ENCODE data around the gene TMEM214.

TMEM214 gene

DNA sequence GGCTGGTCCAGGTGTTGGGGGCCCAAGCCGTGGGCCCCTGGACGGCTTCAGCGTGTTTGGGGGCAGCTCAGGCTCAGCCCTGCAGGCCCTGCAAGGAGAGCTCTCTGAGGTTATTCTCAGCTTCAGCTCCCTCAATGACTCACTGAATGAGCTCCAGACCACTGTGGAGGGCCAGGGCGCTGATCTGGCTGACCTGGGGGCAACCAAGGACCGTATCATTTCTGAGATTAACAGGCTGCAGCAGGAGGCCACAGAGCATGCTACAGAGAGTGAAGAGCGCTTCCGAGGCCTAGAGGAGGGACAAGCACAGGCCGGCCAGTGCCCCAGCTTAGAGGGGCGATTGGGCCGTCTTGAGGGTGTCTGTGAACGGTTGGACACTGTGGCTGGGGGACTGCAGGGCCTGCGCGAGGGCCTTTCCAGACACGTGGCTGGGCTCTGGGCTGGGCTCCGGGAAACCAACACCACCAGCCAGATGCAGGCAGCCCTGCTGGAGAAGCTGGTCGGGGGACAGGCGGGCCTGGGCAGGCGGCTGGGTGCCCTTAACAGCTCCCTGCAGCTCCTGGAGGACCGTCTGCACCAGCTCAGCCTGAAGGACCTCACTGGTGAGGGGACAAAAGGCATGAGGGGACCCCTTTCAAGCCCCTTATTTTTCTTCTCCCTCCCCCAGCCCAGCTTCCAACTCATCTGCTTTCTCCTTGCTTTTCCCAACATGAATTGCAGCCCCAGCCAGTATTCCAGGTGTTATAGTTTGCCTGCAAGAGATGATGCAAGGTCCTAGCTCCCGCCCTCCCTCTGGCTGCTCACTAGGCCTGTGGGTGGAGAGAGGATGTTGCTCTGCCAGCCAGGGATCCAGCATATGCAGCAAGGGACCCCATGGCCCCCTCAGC is 50.9 kb downstream of the TMEM214 start:
- Histone ChIP-seq H3K27ac (ENCODE audit: low read length) (no peak overlapping the region), H3K9ac (ENCODE audit: low read length) (no peak overlapping the region), H3K4me1 (ENCODE audit: control insufficient read depth, low read depth, low read length) (peaks cover 7% of the 10 kb centered on the region), H3K9me3 (ENCODE audit: control insufficient read depth, low read depth, low read length) (no peaks in the 10 kb centered on the region), H3K36me3 (ENCODE audit: control insufficient read depth, low read depth, low read length) (no peaks in the 10 kb centered on the region), H3K27me3 (ENCODE audit: control insufficient read depth, insufficient read depth, low read length) (peaks cover 21% of the 10 kb centered on the region), H3K4me3 (ENCODE audit: low read length) (no peak overlapping the region)

DNA sequence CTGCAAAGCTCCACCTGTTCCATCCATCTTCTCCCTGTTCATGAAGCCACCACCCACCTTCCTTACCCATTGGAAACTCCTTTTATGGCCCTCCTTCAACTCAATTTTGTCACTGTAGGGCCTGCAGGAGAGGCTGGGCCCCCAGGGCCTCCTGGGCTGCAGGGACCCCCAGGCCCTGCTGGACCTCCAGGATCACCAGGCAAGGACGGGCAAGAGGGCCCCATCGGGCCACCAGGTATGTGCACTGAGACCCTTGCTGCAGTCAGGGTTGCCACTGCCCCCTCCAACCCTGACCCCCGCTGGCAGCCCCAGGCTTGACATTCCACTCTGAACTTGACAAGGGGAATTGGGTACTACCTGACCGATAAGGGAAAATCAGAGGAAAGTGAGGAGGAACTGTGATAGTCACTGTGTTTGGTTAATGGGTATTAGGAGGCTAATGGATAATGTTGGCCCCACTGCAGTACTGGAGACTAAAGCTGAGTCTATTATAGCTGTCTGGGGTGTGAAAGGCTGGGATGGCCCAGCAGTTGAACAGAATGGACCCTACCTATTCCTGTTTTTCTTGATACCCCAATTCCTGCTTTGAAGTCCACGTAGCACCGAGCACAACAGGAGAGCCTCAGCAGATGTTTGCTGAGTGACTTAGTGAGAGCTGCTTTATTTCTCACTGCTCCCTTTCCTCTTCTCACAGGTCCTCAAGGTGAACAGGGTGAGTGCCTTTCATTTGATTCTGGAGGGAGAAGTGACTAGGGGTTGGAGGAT is 51.7 kb downstream of the TMEM214 start:
- H3K27ac ChIP-seq (ENCODE audit: low read length) = no peak overlapping the region
- peaks cover 21% of the 10 kb centered on the region for H3K27me3 ChIP-seq (ENCODE audit: control insufficient read depth, insufficient read depth, low read length)
- no peak overlapping the region for H3K9ac ChIP-seq (ENCODE audit: low read length)
- no peak overlapping the region for H3K4me3 ChIP-seq (ENCODE audit: low read length)
- H3K9me3 ChIP-seq (ENCODE audit: control insufficient read depth, low read depth, low read length) = no peaks in the 10 kb centered on the region
- H3K36me3 ChIP-seq (ENCODE audit: control insufficient read depth, low read depth, low read length) = no peaks in the 10 kb centered on the region
- peaks cover 7% of the 10 kb centered on the region for H3K4me1 ChIP-seq (ENCODE audit: control insufficient read depth, low read depth, low read length)

DNA sequence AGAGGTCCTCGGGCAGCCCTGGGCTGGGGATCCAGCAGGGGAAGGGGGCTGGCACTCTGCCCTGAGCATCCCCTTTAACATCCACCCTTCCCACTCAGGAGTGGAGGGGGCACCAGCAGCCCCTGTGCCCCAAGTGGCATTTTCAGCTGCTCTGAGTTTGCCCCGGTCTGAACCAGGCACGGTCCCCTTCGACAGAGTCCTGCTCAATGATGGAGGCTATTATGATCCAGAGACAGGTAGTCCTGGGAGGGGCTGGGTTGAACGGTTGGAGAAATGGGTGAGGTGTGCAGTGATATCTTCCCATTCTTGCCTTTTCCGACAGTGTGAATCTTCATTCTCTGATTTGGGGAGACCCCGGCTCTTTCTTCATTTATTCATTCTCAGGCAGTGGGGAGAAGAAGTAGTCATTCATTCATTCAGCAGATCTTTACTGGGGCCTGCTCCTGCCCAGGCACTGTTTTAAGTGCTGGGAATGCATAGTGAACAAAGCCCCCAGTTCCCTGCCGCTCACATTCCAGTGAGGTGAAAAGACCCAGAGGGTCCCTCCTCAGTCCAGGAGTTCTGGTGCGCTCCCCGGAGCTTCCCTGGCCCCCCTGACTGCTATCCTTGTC is 52.4 kb downstream of the TMEM214 start:
- H3K27ac ChIP-seq (ENCODE audit: low read length) = no peak overlapping the region
- H3K4me1 ChIP-seq (ENCODE audit: control insufficient read depth, low read depth, low read length) = peaks cover 7% of the 10 kb centered on the region
- H3K9ac ChIP-seq (ENCODE audit: low read length) = no peak overlapping the region
- peak overlapping the region; percentile 69 for H3K4me3 ChIP-seq (ENCODE audit: low read length)
- H3K27me3 ChIP-seq (ENCODE audit: control insufficient read depth, insufficient read depth, low read length) = peaks cover 21% of the 10 kb centered on the region
- H3K9me3 ChIP-seq (ENCODE audit: control insufficient read depth, low read depth, low read length) = no peaks in the 10 kb centered on the region
- no peaks in the 10 kb centered on the region for H3K36me3 ChIP-seq (ENCODE audit: control insufficient read depth, low read depth, low read length)

DNA sequence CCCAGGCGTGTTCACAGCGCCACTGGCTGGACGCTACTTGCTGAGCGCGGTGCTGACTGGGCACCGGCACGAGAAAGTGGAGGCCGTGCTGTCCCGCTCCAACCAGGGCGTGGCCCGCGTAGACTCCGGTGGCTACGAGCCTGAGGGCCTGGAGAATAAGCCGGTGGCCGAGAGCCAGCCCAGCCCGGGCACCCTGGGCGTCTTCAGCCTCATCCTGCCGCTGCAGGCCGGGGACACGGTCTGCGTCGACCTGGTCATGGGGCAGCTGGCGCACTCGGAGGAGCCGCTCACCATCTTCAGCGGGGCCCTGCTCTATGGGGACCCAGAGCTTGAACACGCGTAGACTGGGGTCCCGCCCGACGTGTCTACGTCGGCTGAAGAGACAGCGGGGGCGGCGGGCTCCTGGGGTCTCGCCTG is 52.9 kb downstream of the TMEM214 start:
- Histone ChIP-seq H3K27ac (ENCODE audit: low read length) (no peak overlapping the region), H3K27me3 (ENCODE audit: control insufficient read depth, insufficient read depth, low read length) (peaks cover 21% of the 10 kb centered on the region), H3K9me3 (ENCODE audit: control insufficient read depth, low read depth, low read length) (no peaks in the 10 kb centered on the region), H3K4me1 (ENCODE audit: control insufficient read depth, low read depth, low read length) (peaks cover 7% of the 10 kb centered on the region), H3K4me3 (ENCODE audit: low read length) (peak overlapping the region; percentile 69), H3K9ac (ENCODE audit: low read length) (peak overlapping the region; percentile 61), H3K36me3 (ENCODE audit: control insufficient read depth, low read depth, low read length) (no peaks in the 10 kb centered on the region)

DNA sequence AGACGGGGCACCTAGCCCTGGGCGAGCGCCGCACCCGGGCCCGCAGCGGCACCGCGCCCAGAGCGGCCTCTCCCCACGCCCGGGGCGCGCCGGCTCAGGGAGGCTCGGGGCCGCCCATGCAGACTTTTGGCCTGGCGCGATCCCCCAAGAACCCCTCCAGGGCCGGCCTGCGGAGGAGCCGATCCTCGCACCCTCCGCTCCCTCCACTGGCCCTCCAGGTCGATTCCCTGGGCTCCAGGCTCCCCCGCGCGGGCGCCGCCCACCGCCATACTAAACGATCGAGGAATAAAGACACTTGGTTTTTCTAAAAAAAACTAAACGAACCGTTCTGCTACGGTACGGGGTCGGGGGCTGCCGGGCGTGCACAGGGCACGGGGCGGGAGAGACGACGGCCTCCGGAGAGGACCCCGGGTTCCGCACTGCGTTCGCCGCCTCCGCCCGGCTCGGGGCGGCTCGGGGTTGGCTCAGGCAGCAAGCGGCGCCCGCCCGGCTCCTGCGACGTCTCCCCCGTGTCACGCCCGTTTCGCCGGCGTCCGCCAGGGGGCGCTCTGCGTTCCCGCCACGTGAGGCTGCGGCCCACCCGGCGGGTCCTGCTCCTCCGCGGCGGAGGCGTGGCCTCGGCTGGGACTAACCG is 53.4 kb downstream of the TMEM214 start:
- Histone ChIP-seq H3K4me3 (ENCODE audit: low read length) (peak overlapping the region; percentile 69), H3K27ac (ENCODE audit: low read length) (no peak overlapping the region), H3K36me3 (ENCODE audit: control insufficient read depth, low read depth, low read length) (no peaks in the 10 kb centered on the region), H3K27me3 (ENCODE audit: control insufficient read depth, insufficient read depth, low read length) (peaks cover 21% of the 10 kb centered on the region), H3K4me1 (ENCODE audit: control insufficient read depth, low read depth, low read length) (peaks cover 7% of the 10 kb centered on the region), H3K9me3 (ENCODE audit: control insufficient read depth, low read depth, low read length) (no peaks in the 10 kb centered on the region), H3K9ac (ENCODE audit: low read length) (peak overlapping the region; percentile 61)

DNA sequence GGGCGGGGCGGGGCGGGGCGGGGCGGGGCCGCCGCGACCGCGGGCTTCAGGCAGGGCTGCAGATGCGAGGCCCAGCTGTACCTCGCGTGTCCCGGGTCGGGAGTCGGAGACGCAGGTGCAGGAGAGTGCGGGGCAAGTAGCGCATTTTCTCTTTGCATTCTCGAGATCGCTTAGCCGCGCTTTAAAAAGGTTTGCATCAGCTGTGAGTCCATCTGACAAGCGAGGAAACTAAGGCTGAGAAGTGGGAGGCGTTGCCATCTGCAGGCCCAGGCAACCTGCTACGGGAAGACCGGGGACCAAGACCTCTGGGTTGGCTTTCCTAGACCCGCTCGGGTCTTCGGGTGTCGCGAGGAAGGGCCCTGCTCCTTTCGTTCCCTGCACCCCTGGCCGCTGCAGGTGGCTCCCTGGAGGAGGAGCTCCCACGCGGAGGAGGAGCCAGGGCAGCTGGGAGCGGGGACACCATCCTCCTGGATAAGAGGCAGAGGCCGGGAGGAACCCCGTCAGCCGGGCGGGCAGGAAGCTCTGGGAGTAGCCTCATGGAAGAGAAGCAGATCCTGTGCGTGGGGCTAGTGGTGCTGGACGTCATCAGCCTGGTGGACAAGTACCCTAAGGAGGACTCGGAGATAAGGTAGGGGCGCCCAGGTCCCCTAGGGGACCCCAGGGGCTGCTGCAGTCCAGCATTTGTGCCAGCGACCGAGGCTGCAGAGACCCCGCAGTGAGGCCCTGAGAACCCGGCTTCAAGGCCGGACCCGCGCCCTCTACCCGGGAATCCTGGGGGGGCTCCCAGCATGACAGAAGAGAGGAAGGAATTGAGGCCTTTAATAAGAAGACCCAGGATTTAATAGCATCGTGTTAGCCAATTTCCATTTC is 54.2 kb downstream of the TMEM214 start, which contains the start of gene KHK:
Gene KHK (plus strand): TSS at position 49 of the 870 bp plus-strand sequence. CDS start 488 bp downstream, at position 537.
- Histone ChIP-seq H3K27me3 (ENCODE audit: control insufficient read depth, insufficient read depth, low read length) (peaks cover 21% of the 10 kb centered on the region), H3K9ac (ENCODE audit: low read length) (peak within 1 kb of the TSS; percentile 61), H3K27ac (ENCODE audit: low read length) (no peak within 1 kb of the TSS), H3K9me3 (ENCODE audit: control insufficient read depth, low read depth, low read length) (no peaks in the 10 kb centered on the region), H3K36me3 (ENCODE audit: control insufficient read depth, low read depth, low read length) (no peaks in the 10 kb centered on the region), H3K4me1 (ENCODE audit: control insufficient read depth, low read depth, low read length) (peaks cover 7% of the 10 kb centered on the region), H3K4me3 (ENCODE audit: low read length) (peak within 1 kb of the TSS; percentile 83)

DNA sequence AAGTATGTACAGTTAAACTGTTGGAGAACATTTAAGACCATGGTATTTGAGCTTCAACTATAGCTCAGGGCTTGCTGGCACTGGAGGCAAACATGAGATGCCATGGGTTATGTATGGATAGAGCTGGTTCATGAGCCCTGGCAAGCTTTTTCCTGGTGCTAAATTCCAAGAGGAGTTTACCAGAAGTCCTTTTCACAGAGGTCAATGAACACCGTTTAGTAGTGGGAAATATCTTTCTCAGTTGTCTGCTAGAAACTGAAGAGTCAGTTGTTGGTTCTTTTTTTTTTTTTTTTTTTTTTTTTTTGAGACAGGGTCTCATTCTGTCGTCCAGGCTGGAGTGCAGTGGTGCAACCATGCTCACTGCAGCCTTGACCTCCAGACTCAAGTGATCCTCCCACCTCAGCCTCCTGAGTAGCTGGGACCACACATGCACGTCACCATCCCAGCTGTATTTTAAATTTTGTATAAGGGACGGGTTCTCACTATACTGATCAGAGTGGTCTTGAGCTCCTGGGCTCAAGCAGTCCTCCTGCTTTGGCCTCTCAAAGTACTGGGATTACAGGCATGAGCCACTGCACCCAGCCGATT is 55.2 kb downstream of the TMEM214 start:
- no peaks in the 10 kb centered on the region for H3K36me3 ChIP-seq (ENCODE audit: control insufficient read depth, low read depth, low read length)
- H3K4me3 ChIP-seq (ENCODE audit: low read length) = peak overlapping the region; percentile 83
- no peaks in the 10 kb centered on the region for H3K9me3 ChIP-seq (ENCODE audit: control insufficient read depth, low read depth, low read length)
- H3K27ac ChIP-seq (ENCODE audit: low read length) = no peak overlapping the region
- H3K27me3 ChIP-seq (ENCODE audit: control insufficient read depth, insufficient read depth, low read length) = peaks cover 21% of the 10 kb centered on the region
- H3K4me1 ChIP-seq (ENCODE audit: control insufficient read depth, low read depth, low read length) = peaks cover 7% of the 10 kb centered on the region
- H3K9ac ChIP-seq (ENCODE audit: low read length) = no peak overlapping the region

DNA sequence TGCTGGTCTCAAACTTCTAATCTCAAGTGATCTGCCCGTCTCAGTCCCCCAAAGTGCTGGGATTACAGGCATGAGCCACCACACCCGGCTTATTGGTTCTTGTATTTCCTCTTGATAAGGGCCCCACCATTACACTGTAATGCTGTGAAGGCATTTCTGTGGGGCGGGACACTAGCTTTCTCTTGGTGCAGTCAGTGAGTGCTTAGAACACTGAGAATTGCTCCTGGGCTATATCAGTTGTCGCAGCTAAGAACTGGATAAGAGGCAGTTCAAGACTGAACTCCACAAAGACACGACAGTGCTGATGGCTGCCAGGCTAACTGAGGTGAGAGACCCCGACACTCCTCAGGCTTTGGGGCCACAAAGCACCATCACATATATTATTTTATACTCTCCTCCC is 55.9 kb downstream of the TMEM214 start:
- Histone ChIP-seq H3K4me1 (ENCODE audit: control insufficient read depth, low read depth, low read length) (peaks cover 7% of the 10 kb centered on the region), H3K4me3 (ENCODE audit: low read length) (no peak overlapping the region), H3K9ac (ENCODE audit: low read length) (no peak overlapping the region), H3K27me3 (ENCODE audit: control insufficient read depth, insufficient read depth, low read length) (peaks cover 21% of the 10 kb centered on the region), H3K9me3 (ENCODE audit: control insufficient read depth, low read depth, low read length) (no peaks in the 10 kb centered on the region), H3K36me3 (ENCODE audit: control insufficient read depth, low read depth, low read length) (no peaks in the 10 kb centered on the region), H3K27ac (ENCODE audit: low read length) (no peak overlapping the region)

DNA sequence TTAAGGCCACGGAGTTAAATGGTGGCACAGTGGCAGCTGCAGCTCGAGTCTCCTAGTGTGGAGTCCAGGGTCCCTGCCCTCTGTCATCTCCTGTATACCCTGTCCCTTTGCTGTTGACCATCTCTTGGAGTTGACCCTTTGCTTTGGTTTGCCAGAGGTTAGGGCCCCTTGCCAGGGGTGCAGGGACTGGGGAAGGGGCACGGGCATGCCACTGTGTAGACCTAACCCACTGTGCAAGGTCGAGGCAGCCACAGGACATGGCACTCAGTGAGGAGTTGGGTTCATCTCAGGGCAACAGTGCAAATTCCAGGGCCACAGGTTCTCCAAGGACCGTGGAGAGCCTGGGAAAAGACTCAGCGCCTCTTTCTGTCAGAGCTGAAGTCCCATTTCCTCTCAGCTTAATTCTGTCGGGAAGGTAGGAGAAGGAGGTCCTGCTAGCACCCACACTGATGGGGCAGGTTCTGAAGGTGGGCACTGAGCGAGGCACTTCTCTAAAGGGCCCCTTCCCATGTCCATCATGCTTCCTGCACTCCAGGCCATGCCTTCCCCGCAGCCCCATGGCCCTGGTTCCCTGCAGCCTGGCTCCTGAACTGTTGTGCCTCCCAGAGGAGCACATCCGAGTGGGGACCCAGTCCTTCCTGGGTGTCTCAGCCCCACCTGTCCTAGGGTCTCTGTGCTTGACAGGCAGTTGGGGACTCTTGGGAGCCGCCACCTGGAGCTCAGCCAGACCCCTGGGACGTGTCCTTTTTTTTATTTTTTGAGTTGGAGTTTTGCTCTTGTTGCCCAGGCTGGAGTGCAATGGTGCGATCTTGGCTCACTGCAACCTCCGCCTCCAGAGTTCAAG is 56.6 kb downstream of the TMEM214 start:
- H3K9ac ChIP-seq (ENCODE audit: low read length) = no peak overlapping the region
- no peak overlapping the region for H3K4me3 ChIP-seq (ENCODE audit: low read length)
- H3K36me3 ChIP-seq (ENCODE audit: control insufficient read depth, low read depth, low read length) = no peaks in the 10 kb centered on the region
- no peak overlapping the region for H3K27ac ChIP-seq (ENCODE audit: low read length)
- H3K27me3 ChIP-seq (ENCODE audit: control insufficient read depth, insufficient read depth, low read length) = peaks cover 21% of the 10 kb centered on the region
- peaks cover 7% of the 10 kb centered on the region for H3K4me1 ChIP-seq (ENCODE audit: control insufficient read depth, low read depth, low read length)
- no peaks in the 10 kb centered on the region for H3K9me3 ChIP-seq (ENCODE audit: control insufficient read depth, low read depth, low read length)

Data from iPS-18a (cell line).